ENCODE data around the gene ACAD10. TPM values are rescaled to one million over a fixed set of nuclear protein-coding genes. Genes with fewer than 3 reads are reported as not detected.

Gene ACAD10
- total RNA-seq, 1 donor from 2014 or later, result 11.6 TPM

DNA sequence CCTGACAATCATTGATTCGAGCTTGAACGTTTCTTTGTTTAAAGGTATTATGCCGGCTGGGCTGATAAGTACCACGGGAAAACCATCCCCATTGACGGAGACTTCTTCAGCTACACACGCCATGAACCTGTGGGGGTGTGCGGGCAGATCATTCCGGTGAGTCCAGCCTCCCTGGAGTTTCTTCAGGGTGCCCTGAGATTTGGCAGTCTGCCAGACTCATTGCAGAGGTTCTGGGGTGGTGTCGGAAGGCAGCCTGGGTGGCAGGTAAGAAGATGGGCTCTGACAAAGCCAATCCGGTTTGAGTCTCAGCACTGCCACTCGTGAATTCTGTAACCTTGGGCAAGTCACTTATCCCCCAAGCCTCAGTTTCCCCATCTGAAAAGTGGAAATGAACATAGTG lies 103.9 kb downstream of the ACAD10 start:
- TF ChIP-seq, protein P1, sequence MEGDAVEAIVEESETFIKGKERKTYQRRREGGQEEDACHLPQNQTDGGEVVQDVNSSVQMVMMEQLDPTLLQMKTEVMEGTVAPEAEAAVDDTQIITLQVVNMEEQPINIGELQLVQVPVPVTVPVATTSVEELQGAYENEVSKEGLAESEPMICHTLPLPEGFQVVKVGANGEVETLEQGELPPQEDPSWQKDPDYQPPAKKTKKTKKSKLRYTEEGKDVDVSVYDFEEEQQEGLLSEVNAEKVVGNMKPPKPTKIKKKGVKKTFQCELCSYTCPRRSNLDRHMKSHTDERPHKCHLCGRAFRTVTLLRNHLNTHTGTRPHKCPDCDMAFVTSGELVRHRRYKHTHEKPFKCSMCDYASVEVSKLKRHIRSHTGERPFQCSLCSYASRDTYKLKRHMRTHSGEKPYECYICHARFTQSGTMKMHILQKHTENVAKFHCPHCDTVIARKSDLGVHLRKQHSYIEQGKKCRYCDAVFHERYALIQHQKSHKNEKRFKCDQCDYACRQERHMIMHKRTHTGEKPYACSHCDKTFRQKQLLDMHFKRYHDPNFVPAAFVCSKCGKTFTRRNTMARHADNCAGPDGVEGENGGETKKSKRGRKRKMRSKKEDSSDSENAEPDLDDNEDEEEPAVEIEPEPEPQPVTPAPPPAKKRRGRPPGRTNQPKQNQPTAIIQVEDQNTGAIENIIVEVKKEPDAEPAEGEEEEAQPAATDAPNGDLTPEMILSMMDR (IDR thresholded peaks at IDR 0.05; ENCODE audit: insufficient read depth, low read length, severe bottlenecking), result no peak
- DNase-seq (ENCODE audit: low read depth), result no peak
- Histone ChIP-seq H3K36me3 (ENCODE audit: control insufficient read depth, insufficient read depth, low read length) (peaks cover 33% of the 10 kb centered on the region), H3K27me3 (ENCODE audit: control insufficient read depth, insufficient read depth, low read length) (no peaks in the 10 kb centered on the region), H3K4me3 (ENCODE audit: low read depth, low read length) (no peak overlapping the region)
- FAIRE-seq, result no peak

DNA sequence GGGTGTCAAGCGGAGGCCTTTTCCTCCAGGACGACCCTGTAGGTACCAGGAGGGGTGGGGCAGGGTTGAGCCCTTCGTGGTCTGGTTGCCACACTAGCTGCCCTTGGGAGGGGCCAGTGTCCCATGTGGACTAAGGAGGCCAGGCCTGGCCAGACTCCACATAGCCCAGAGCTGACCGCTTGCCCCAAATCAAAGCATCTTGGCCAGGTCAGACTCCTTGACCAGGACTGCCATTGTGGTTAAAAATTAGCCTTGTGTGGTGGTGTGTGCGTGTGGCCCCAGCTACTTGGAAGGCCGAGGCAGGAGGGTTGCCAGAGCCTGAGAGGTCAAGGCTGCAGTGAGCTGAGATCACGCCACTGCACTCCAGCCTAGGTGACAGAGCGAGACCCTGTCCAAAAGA lies 105.7 kb downstream of the ACAD10 start:
- TF ChIP-seq, protein P1 (IDR thresholded peaks at IDR 0.05; ENCODE audit: insufficient read depth, low read length, severe bottlenecking), result no peak
- Histone ChIP-seq H3K4me3 (ENCODE audit: low read depth, low read length) (no peak overlapping the region), H3K36me3 (ENCODE audit: control insufficient read depth, insufficient read depth, low read length) (peaks cover 30% of the 10 kb centered on the region)

DNA sequence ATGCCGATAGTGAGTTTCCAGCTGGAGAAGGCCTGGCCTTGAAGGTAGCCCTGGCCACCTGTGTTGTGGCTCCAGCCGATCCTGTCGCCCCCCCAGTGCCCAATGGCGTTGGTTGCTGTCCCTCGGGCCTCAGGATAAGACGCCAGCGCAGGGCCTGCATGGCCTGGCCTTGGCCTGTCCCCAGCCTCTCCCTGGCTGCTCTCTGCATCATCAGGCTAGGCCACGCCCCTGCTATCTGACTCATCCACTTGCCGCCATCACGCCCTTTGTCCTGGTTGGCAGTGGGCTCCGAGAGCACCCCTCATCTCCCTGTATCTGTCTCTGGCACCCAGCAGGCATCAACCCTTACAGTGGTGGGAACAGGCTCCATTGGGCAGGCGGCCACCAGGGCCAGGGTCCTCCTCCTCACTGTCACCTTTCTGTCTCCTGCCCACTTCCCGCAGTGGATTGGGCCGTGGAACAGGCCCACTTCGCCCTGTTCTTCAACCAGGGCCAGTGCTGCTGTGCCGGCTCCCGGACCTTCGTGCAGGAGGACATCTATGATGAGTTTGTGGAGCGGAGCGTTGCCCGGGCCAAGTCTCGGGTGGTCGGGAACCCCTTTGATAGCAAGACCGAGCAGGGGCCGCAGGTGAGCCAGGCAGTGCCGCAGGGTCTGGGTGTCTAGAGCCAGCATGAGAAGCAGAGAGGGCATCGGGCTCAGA lies 106.5 kb downstream of the ACAD10 start:
- peaks cover 30% of the 10 kb centered on the region for H3K36me3 ChIP-seq (ENCODE audit: control insufficient read depth, insufficient read depth, low read length)
- DNase-seq (ENCODE audit: low read depth) (peak; percentile 28), FAIRE-seq (no peak)
- no peak overlapping the region for H3K4me3 ChIP-seq (ENCODE audit: low read depth, low read length)
- TF ChIP-seq, protein P1 (IDR thresholded peaks at IDR 0.05; ENCODE audit: insufficient read depth, low read length, severe bottlenecking), result no peak
- no peaks in the 10 kb centered on the region for H3K27me3 ChIP-seq (ENCODE audit: control insufficient read depth, insufficient read depth, low read length)

More for the DNA sequence above, 105.7 kb downstream of the ACAD10 start:
- no peak for FAIRE-seq
- H3K27me3 ChIP-seq (ENCODE audit: control insufficient read depth, insufficient read depth, low read length), result no peaks in the 10 kb centered on the region
- DNase-seq (ENCODE audit: low read depth), result no peak

DNA sequence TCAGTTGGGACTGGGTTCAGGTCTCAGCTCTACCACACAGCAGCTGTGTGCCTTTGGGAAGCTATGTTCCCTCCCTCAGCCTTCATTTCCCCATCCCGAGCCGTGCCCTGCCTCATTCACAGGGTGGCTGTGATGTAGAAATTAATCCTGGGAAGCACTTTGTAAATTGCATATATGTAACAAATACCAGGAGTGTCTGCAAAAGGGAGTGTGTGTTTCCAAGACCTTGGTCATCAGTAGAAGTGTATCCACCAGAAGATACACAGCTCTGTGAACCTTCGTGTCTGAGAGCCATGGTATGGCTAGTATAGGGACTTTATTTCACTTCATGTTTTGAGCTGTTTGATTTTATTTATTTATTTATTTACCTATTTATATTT lies 107.0 kb downstream of the ACAD10 start:
- DNase-seq (ENCODE audit: low read depth) (no peak), FAIRE-seq (no peak)
- H3K4me3 ChIP-seq (ENCODE audit: low read depth, low read length), result no peak overlapping the region
- peaks cover 27% of the 10 kb centered on the region for H3K36me3 ChIP-seq (ENCODE audit: control insufficient read depth, insufficient read depth, low read length)
- TF ChIP-seq, protein P1 (IDR thresholded peaks at IDR 0.05; ENCODE audit: insufficient read depth, low read length, severe bottlenecking), result no peak
- H3K27me3 ChIP-seq (ENCODE audit: control insufficient read depth, insufficient read depth, low read length), result no peaks in the 10 kb centered on the region

DNA sequence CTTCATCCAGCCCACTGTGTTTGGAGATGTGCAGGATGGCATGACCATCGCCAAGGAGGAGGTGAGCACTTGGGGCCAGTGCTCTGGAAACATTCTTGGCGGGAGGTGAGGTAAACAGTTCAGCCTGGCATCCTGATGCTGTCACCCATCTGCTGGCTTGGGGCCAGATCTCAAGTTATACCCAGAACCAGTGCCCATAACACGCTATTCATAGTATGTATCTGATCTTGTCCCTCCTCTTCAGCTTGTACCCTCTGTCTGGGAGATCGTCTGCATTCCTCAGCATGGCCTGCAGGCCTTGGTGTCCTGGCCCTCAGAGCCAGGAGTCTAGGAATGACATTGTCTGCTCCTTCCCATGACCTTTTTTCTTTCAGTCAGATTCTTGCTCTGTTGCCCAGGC lies 112.3 kb downstream of the ACAD10 start:
- no peak overlapping the region for H3K4me3 ChIP-seq (ENCODE audit: low read depth, low read length)
- no peaks in the 10 kb centered on the region for H3K27me3 ChIP-seq (ENCODE audit: control insufficient read depth, insufficient read depth, low read length)
- DNase-seq (ENCODE audit: low read depth) (no peak), FAIRE-seq (no peak)
- peaks cover 19% of the 10 kb centered on the region for H3K36me3 ChIP-seq (ENCODE audit: control insufficient read depth, insufficient read depth, low read length)
- TF ChIP-seq, protein P1 (IDR thresholded peaks at IDR 0.05; ENCODE audit: insufficient read depth, low read length, severe bottlenecking), result no peak

DNA sequence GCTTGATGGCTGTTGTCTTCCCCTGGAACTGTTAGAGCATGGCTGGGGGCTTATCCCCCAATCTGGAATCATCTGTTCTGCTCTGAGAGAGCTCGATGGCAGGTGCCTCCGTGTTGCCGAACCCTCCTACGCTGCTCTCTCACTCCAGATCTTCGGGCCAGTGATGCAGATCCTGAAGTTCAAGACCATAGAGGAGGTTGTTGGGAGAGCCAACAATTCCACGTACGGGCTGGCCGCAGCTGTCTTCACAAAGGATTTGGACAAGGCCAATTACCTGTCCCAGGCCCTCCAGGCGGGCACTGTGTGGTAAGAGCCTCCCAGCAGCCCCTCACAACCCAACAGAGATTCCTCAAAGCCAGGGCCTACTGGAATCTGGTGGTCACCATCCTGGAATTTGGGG lies 113.9 kb downstream of the ACAD10 start:
- FAIRE-seq, result no peak
- Histone ChIP-seq H3K27me3 (ENCODE audit: control insufficient read depth, insufficient read depth, low read length) (no peaks in the 10 kb centered on the region), H3K4me3 (ENCODE audit: low read depth, low read length) (no peak overlapping the region), H3K36me3 (ENCODE audit: control insufficient read depth, insufficient read depth, low read length) (peaks cover 25% of the 10 kb centered on the region)
- TF ChIP-seq, protein P1 (IDR thresholded peaks at IDR 0.05; ENCODE audit: insufficient read depth, low read length, severe bottlenecking), result no peak
- DNase-seq (ENCODE audit: low read depth), result no peak
